ENCODE measurements around the gene RAP1GAP2. TPM values are rescaled to one million over a fixed set of nuclear protein-coding genes. Genes with fewer than 3 reads are reported as not detected.

Gene RAP1GAP2
- total and polyA plus RNA-seq, 10 donors = 1.2 to 32.7 (median 14.1) TPM

GRCh38 chr17:3007651-3008121, 211.4 kb downstream of the RAP1GAP2 start:
- Histone ChIP-seq H3K4me3 (no peak overlapping the region), H3K4me1 (peaks cover 21 to 30% (median 28%) of the 10 kb centered on the region in 6 donors), H3K27me3 (replicated peaks in 1 of 7) (no peaks in the 10 kb centered on the region), H3K9me3 (no peaks in the 10 kb centered on the region), H3K27ac (no peak overlapping the region), H3K36me3 (peaks cover 0 to 74% (median 11%) of the 10 kb centered on the region in 6 donors)
- intact Hi-C loops (cut with DNase I; ENCODE audit: low total_unique reads) = no loop called here
- WGBS, 5 donors = 89 to 98% (median 91%) methylated on average over 9 to 11 of the region's 11 CpGs
- no peak for TF ChIP-seq POLR2AphosphoS5 (IDR thresholded peaks at IDR 0.05)
- TF ChIP-seq CTCF (IDR thresholded peaks at IDR 0.05 in 8 of 11, conservative IDR thresholded peaks at IDR 0.05 in 3 of 11) = no peak
- no peak for TF ChIP-seq POLR2A (IDR thresholded peaks at IDR 0.05)
- peak; percentile 65 for DNase-seq

GRCh38 chr17:3008336-3009288, 212.4 kb downstream of the RAP1GAP2 start:
- Histone ChIP-seq H3K4me3 (no peak overlapping the region), H3K27me3 (replicated peaks in 1 of 7) (no peaks in the 10 kb centered on the region), H3K36me3 (peaks cover 0 to 82% (median 11%) of the 10 kb centered on the region in 6 donors), H3K4me1 (peaks cover 12 to 20% (median 19%) of the 10 kb centered on the region in 6 donors), H3K27ac (no peak overlapping the region), H3K9me3 (no peaks in the 10 kb centered on the region)
- TF ChIP-seq POLR2AphosphoS5 (IDR thresholded peaks at IDR 0.05) (no peak), CTCF (IDR thresholded peaks at IDR 0.05 in 8 of 11, conservative IDR thresholded peaks at IDR 0.05 in 3 of 11) (no peak), POLR2A (IDR thresholded peaks at IDR 0.05) (no peak)
- peak; percentile 59 for DNase-seq
- intact Hi-C loops (cut with DNase I; ENCODE audit: low total_unique reads) = no loop called here
- WGBS, 5 donors = 86 to 93% (median 91%) methylated on average over 25 of the region's 25 CpGs

GRCh38 chr17:3009411-3009920, 213.2 kb downstream of the RAP1GAP2 start:
- no peaks in the 10 kb centered on the region for H3K9me3 ChIP-seq
- 72 to 82% (median 79%) methylated on average over 14 of the region's 14 CpGs for WGBS, 5 donors
- intact Hi-C loops (cut with DNase I; ENCODE audit: low total_unique reads) = no loop called here

More at GRCh38 chr17:3009411-3009920, 213.2 kb downstream of the RAP1GAP2 start:
- Histone ChIP-seq H3K4me3 (no peak overlapping the region), H3K27ac (no peak overlapping the region), H3K4me1 (peaks cover 6 to 12% (median 10%) of the 10 kb centered on the region in 6 donors), H3K27me3 (replicated peaks in 1 of 7) (no peaks in the 10 kb centered on the region), H3K36me3 (peaks cover 0 to 90% (median 11%) of the 10 kb centered on the region in 6 donors)
- no peak for TF ChIP-seq CTCF (IDR thresholded peaks at IDR 0.05 in 8 of 11, conservative IDR thresholded peaks at IDR 0.05 in 3 of 11)
- no peak for TF ChIP-seq POLR2AphosphoS5 (IDR thresholded peaks at IDR 0.05)
- no peak for TF ChIP-seq POLR2A (IDR thresholded peaks at IDR 0.05)
- DNase-seq = peak; percentile 62

All from spleen (tissue), 11 donors.